MM.1S (cell line): ENCODE measurements around the gene BRD4.

Experiments used
- CTCF ChIP-seq: fragments of 300-600 bp; sonication (generic); IDR thresholded peaks from 2 replicates; pipeline ENCODE4 v1.5.1; 2016; ENCODE audit warnings: antibody characterized with exemption, low read length, mixed read lengths
- EZH2 ChIP-seq: fragments of 300-600 bp; sonication (generic); optimal IDR thresholded peaks from 2 replicates; pipeline ENCODE3; 2017; ENCODE audit warnings: low read depth, mild to moderate bottlenecking, antibody characterized with exemption, low read length, mixed read lengths

- no peak for TF ChIP-seq EZH2
- no peak for TF ChIP-seq CTCF
Observed at GRCh38 chr19:15253513-15253912, 78.8 kb downstream of the BRD4 start.
